ENCODE data around the gene SLC25A24.

DNA sequence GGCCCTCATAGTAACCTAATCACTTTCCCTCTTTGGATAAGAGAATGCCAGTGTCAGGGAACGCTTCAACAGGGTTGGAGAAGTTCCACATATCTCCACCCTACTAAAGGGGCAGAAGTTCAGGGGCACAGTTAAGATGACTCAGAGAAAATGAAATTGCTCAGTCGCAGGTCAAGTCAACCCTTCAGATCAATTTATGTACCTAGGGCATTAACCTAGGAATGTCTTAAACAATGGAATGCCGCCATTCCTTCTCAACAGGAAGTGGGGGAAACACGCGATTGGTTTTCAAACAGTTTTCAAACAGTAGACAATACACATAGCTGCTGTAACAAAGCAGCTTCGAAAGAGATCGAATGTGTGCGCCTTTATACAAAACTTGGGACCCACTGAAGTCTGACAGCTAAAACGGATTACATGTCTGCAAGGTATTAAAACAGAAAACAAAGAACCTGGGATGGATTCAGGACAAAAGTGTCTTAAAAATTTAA, 897 bp downstream of the SLC25A24 start:
- no peak for TF ChIP-seq POLR2A (IDR thresholded peaks at IDR 0.05)
- TF ChIP-seq, protein P1, sequence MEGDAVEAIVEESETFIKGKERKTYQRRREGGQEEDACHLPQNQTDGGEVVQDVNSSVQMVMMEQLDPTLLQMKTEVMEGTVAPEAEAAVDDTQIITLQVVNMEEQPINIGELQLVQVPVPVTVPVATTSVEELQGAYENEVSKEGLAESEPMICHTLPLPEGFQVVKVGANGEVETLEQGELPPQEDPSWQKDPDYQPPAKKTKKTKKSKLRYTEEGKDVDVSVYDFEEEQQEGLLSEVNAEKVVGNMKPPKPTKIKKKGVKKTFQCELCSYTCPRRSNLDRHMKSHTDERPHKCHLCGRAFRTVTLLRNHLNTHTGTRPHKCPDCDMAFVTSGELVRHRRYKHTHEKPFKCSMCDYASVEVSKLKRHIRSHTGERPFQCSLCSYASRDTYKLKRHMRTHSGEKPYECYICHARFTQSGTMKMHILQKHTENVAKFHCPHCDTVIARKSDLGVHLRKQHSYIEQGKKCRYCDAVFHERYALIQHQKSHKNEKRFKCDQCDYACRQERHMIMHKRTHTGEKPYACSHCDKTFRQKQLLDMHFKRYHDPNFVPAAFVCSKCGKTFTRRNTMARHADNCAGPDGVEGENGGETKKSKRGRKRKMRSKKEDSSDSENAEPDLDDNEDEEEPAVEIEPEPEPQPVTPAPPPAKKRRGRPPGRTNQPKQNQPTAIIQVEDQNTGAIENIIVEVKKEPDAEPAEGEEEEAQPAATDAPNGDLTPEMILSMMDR (IDR thresholded peaks at IDR 0.05), result no peak

Measured in uterus (tissue), 2 donors.